H1 (cell line): Measurements from ENCODE around the gene TUBAL3.

Experiments used
- KDM5A ChIP-seq: fragments of 200-600 bp; IDR thresholded peaks from 2 replicates; pipeline ENCODE4 v1.7.1; 2012; ENCODE audit warnings: mild to moderate bottlenecking, low read length, inconsistent platforms, mixed read lengths
- POLR2A ChIP-seq, 2 experiments: IDR thresholded peaks; 1 replicate in 1 of 2; 2 replicates in 1 of 2; pipeline ENCODE4 v1.6.1; 2011; ENCODE audit warnings: low read depth in 2 of 2, low read length in 2 of 2, mild to moderate bottlenecking in 2 of 2; ENCODE audit errors: control extremely low read depth in 1 of 2
- POLR2AphosphoS5 ChIP-seq: IDR thresholded peaks from 2 replicates; pipeline ENCODE4 v1.6.1; 2011; ENCODE audit warnings: low read depth, low read length
- RAD21 ChIP-seq, 2 experiments: IDR thresholded peaks in 1 of 2; conservative IDR thresholded peaks in 1 of 2; 2 replicates each; pipeline ENCODE4 v1.6.1; 2011; ENCODE audit warnings: low read depth in 2 of 2, low read length in 2 of 2, improper control_type of control experiment in 1 of 2, inconsistent platforms in 1 of 2, mild to moderate bottlenecking in 1 of 2, moderate library complexity in 1 of 2
- RFX5 ChIP-seq: IDR thresholded peaks from 2 replicates; pipeline ENCODE4 v1.6.1; 2011; ENCODE audit warnings: low read depth, low read length, improper control_type of control experiment, borderline replicate concordance
- RNF2 ChIP-seq: fragments of 200-900, 300-1000 bp; sonication (generic); IDR thresholded peaks from 2 replicates; pipeline ENCODE4 v1.7.1; 2016; ENCODE audit warnings: borderline replicate concordance, low read depth, mild to moderate bottlenecking, antibody characterized with exemption, low read length; ENCODE audit not compliant: poor library complexity, severe bottlenecking; ENCODE audit errors: missing control alignments
- SP2 ChIP-seq: IDR thresholded peaks from 2 replicates; pipeline ENCODE4 v1.6.1; 2012; ENCODE audit warnings: mild to moderate bottlenecking, low read length, inconsistent platforms
- TEAD4 ChIP-seq: IDR thresholded peaks from 2 replicates; pipeline ENCODE4 v1.6.1; 2012; ENCODE audit warnings: low read depth, low read length, inconsistent platforms, mixed read lengths
- TF ChIP-seq, protein P1 (sequence below), 3 experiments: IDR thresholded peaks; 1 replicate in 2 of 3; 2 replicates in 1 of 3; pipeline versions ENCODE4 v1.5.1 to v1.6.1; 2011; ENCODE audit warnings: low read length in 3 of 3, mild to moderate bottlenecking in 3 of 3, inconsistent platforms in 2 of 3, low read depth in 1 of 3, moderate library complexity in 1 of 3; ENCODE audit not compliant: insufficient read depth in 1 of 3; ENCODE audit errors: control extremely low read depth in 1 of 3
- TF ChIP-seq, protein P2 (sequence below): IDR thresholded peaks from 2 replicates; pipeline ENCODE4 v1.6.1; 2011; ENCODE audit warnings: low read length, improper control_type of control experiment

DNA sequence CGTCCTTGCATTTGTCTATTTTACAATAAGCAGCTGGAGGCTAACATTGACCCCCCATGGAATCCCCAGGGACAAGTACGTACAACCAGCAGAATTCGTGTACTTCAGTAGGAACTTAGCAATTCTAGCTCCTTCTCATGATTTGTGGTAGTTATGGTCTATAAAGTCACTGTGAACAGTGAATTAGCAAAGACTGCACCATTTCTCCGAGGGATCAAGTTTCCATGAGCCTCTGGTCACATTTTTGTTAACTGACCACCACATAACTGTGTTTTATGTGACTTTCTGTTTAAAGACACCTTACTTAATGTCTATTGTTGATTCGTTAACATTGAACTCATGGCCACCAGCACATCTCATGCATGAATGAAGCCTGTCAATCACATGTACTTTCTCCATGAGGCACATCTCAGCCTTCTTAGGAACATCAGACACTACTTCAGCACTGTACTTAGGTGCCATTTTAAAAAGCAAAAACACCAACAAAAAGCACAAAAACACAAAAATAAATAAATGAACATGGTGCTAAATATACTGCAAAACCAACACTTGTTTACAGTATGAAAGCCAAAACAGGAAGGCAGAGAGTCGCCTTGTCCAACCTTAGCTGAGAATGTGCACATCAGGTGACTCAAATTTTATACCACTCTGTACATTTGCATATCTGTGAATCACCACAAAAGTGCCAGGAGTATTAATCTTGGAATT, 48.9 kb downstream of the TUBAL3 start:
- TF ChIP-seq, protein P1, sequence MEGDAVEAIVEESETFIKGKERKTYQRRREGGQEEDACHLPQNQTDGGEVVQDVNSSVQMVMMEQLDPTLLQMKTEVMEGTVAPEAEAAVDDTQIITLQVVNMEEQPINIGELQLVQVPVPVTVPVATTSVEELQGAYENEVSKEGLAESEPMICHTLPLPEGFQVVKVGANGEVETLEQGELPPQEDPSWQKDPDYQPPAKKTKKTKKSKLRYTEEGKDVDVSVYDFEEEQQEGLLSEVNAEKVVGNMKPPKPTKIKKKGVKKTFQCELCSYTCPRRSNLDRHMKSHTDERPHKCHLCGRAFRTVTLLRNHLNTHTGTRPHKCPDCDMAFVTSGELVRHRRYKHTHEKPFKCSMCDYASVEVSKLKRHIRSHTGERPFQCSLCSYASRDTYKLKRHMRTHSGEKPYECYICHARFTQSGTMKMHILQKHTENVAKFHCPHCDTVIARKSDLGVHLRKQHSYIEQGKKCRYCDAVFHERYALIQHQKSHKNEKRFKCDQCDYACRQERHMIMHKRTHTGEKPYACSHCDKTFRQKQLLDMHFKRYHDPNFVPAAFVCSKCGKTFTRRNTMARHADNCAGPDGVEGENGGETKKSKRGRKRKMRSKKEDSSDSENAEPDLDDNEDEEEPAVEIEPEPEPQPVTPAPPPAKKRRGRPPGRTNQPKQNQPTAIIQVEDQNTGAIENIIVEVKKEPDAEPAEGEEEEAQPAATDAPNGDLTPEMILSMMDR (IDR thresholded peaks at IDR 0.05; ENCODE audit: control extremely low read depth in 1 of 3, insufficient read depth in 1 of 3, low read depth in 1 of 3, low read length in 3 of 3): no peak
- TF ChIP-seq RFX5 (no peak), POLR2AphosphoS5 (no peak), KDM5A (no peak), TEAD4 (no peak), RAD21 (IDR thresholded peaks at IDR 0.05 in 1 of 2, conservative IDR thresholded peaks at IDR 0.05 in 1 of 2; ENCODE audit: low read depth in 2 of 2, low read length in 2 of 2) (no peak), POLR2A (IDR thresholded peaks at IDR 0.05; ENCODE audit: control extremely low read depth in 1 of 2, low read depth in 2 of 2, low read length in 2 of 2) (no peak), SP2 (no peak), RNF2 (no peak)
- TF ChIP-seq, protein P2, sequence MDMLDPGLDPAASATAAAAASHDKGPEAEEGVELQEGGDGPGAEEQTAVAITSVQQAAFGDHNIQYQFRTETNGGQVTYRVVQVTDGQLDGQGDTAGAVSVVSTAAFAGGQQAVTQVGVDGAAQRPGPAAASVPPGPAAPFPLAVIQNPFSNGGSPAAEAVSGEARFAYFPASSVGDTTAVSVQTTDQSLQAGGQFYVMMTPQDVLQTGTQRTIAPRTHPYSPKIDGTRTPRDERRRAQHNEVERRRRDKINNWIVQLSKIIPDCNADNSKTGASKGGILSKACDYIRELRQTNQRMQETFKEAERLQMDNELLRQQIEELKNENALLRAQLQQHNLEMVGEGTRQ: no peak
